IPS DF 19.7 (cell line): ENCODE results near the gene PSMB9.

ENCODE experiments used
- DNase-seq: peaks from one replicate; pipeline ENCODE4 v3.0.0-alpha.2; 2013; ENCODE audit warnings: low read depth, low spot score

PSMB9 gene

DNA sequence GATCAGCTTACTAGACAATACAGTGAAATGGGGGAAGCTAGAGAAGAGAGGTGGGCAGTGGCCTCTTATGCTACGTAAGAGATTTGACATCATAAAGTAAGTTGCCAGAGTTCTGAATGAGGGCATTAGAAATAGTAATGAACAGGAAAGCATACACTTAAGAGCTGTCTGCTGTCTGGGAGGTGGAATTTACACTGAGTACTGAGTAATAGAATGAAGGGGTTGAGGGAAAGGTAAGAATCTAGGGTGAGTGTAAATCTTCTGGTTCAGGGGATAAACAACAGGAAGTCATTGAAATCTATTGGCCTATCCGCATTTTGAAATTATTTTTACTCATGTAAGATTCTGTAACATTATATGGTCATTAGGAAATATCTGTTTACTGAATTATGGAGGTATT lies 51.1 kb downstream of the PSMB9 start:
- DNase-seq, result no peak

DNA sequence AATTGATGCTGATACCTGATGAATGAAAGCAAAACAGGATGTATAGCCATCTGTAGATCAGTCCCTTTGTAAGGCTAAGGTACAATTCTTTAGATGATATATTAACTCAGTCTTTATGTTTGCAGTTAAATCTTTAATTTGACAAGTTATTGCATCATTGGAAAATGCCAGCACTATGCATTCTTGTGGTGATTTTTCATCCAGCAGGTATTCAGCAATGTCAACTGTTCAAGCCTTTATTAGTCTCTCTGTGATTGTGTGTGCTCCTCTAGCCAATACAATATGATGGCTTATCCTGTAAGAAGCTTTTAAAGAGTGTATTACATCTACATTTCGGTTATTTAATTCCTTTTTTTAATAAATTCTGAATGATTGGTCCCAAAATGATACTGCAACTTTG lies 52.5 kb downstream of the PSMB9 start:
- no peak for DNase-seq

DNA sequence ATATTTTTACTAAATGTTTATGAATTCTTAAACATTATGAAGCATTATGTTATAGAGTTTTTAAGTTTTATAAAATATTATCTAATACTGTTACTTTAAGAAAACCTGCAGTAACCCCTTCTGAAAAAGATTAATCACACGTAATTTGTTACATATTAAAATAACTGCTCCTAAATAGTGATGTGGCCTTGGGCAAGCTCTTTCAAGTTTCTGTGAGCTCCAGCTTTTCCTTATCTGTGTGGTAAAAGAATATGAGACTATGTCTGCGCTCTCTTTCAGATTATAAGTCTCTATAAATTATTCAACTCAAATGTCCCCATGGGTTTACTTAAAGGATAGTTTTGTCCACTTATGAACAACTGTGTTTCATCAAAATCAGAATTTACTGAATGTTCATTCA lies 54.9 kb downstream of the PSMB9 start:
- DNase-seq, result no peak
